ENCODE measurements around the gene TOX2. TPM values are rescaled to one million over a fixed set of nuclear protein-coding genes. Genes with fewer than 3 reads are reported as not detected.

The TOX2 gene
- total and polyA plus RNA-seq, 2 of the 8 experiments (the other 6 are each of a cell fraction or from before 2014, with no cell fraction given) = 1.8 to 3.4 TPM

DNA sequence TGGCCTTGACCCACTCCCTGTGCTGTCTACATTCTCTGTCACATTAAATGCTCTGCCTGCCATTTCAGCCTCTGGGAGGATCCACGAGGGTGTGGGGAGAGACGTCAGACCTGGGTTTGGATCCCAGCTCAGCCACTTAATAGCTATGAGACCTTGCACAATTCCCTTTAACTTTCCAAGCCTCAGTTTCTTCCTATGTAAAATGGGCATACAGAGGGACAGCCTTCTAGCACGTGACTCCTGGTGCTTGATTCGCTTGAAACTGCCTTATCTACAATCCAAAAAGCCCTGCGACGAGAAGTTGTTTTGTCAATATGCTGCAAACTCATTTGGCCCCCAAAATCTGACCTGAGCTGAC lies 40.0 kb downstream of the TOX2 start:
- no peak overlapping the region for H3K4me2 ChIP-seq (ENCODE audit: insufficient read depth in 1 of 2, low read depth in 2 of 2, low read length in 2 of 2)
- H3K9ac ChIP-seq (replicated peaks in 1 of 4; ENCODE audit: extremely low read depth in 1 of 4, low read depth in 3 of 4, low read length in 3 of 4) = no peak overlapping the region
- no peak overlapping the region for H2BK120ac ChIP-seq (replicated peaks; ENCODE audit: low read depth, low read length)
- no peak overlapping the region for H2BK5ac ChIP-seq (ENCODE audit: low read depth, low read length)
- H4K20me1 ChIP-seq (replicated peaks in 1 of 2; ENCODE audit: control insufficient read depth in 1 of 2, insufficient read depth in 2 of 2, low read length in 2 of 2) = no peaks in the 10 kb centered on the region
- H4K5ac ChIP-seq (ENCODE audit: insufficient read length, low read depth, low read length) = no peak overlapping the region
- H3K14ac ChIP-seq (ENCODE audit: insufficient read length) = no peak overlapping the region
- H3K4me1 ChIP-seq (replicated peaks in 1 of 4; ENCODE audit: control insufficient read depth in 3 of 4, insufficient read depth in 4 of 4, low read length in 3 of 4) = peaks cover 0 to 3% (median under 1%) of the 10 kb centered on the region in 4 experiments; a peak in 3 of 7 replicates
- no peak overlapping the region for H3K4ac ChIP-seq (replicated peaks; ENCODE audit: insufficient read length, low read depth, low read length)
- no peak for FAIRE-seq
- no peaks in the 10 kb centered on the region for H3K27me3 ChIP-seq (replicated peaks in 1 of 4; ENCODE audit: control insufficient read depth in 3 of 4, extremely low read depth in 1 of 4, insufficient read depth in 3 of 4, low read length in 3 of 4)
- H3K56ac ChIP-seq (replicated peaks; ENCODE audit: insufficient read length, low read depth, low read length) = no peak overlapping the region
- WGBS, 2 experiments (ENCODE audit: extremely low coverage in 1 of 2, insufficient coverage in 1 of 2, insufficient read length in 1 of 2, insufficient replicate concordance in 2 of 2, low coverage in 1 of 2, low lambda C conversion rate in 2 of 2, missing lambda C conversion rate in 1 of 2) = 93% methylated on average over 6 of the region's 6 CpGs; no CpG with 5 or more reads in 1 of the 2 experiments
- no peak for DNase-seq (ENCODE audit: low read depth in 1 of 2, low spot score in 2 of 2)
- H3K23me2 ChIP-seq (ENCODE audit: low read depth, low read length) = no peaks in the 10 kb centered on the region; the same call in 1 of the 2 replicates
- no peak overlapping the region for H3K4me3 ChIP-seq (ENCODE audit: extremely low read depth in 1 of 4, insufficient read depth in 2 of 4, low read depth in 3 of 4, low read length in 4 of 4)
- no peaks in the 10 kb centered on the region; the same call in 1 of the 2 replicates for H3K79me1 ChIP-seq (ENCODE audit: low read depth, low read length)
- ChIA-PET CTCF (ENCODE audit: partially characterized antibody) (interaction anchor here (0.8 to 2.3 kb wide), 7 partner anchors 10 to 205 kb away, joined by 3 to 6 read pairs (median 4); no protein-coding TSS in a partner anchor), POLR2A (ENCODE audit: partially characterized antibody) (interaction anchor here (0.7 to 1.1 kb wide), 2 partner anchors 18 to 36 kb away, joined by 3 read pairs; no protein-coding TSS in a partner anchor)
- H3K79me2 ChIP-seq (ENCODE audit: control insufficient read depth in 1 of 2, insufficient read depth in 2 of 2, low read length in 2 of 2) = no peaks in the 10 kb centered on the region
- no peak overlapping the region for H3K23ac ChIP-seq (ENCODE audit: insufficient read length)
- no peak overlapping the region for H4K91ac ChIP-seq (replicated peaks; ENCODE audit: insufficient read length, low read length)
- no peak for TF ChIP-seq MAFK (IDR thresholded peaks at IDR 0.05; ENCODE audit: low read depth, low read length)
- TF ChIP-seq JUND (IDR thresholded peaks at IDR 0.05; ENCODE audit: low read length) = no peak
- no peak for TF ChIP-seq RAD21 (IDR thresholded peaks at IDR 0.05 in 1 of 2, conservative IDR thresholded peaks at IDR 0.05 in 1 of 2; ENCODE audit: low read depth in 2 of 2, low read length in 2 of 2)
- TF ChIP-seq GABPA (IDR thresholded peaks at IDR 0.05; ENCODE audit: borderline replicate concordance, insufficient read depth, low read length) = no peak
- H3K36me3 ChIP-seq (ENCODE audit: control insufficient read depth in 2 of 4, insufficient read depth in 4 of 4, low read length in 3 of 4) = no peaks in the 10 kb centered on the region
- H3K18ac ChIP-seq (ENCODE audit: extremely low read depth, low read length) = no peak overlapping the region
- H2AK5ac ChIP-seq (ENCODE audit: low read depth, low read length) = no peak overlapping the region
- no peak overlapping the region for H2AFZ ChIP-seq (ENCODE audit: low read length)
- no peak overlapping the region for H2BK15ac ChIP-seq (ENCODE audit: low read length)
- H2BK20ac ChIP-seq (ENCODE audit: low read length) = no peak overlapping the region
- no peaks in the 10 kb centered on the region for H3K9me3 ChIP-seq (ENCODE audit: insufficient read depth in 2 of 2, low read depth in 1 of 2, low read length in 1 of 2)
- no peak overlapping the region for H4K8ac ChIP-seq (ENCODE audit: extremely low read depth, insufficient read depth, low read length)
- no peak overlapping the region for H3K27ac ChIP-seq (ENCODE audit: low read depth, low read length)
- no peak overlapping the region for H2BK12ac ChIP-seq (ENCODE audit: low read depth, low read length)

Data from H1 (cell line).